ENCODE data around the gene ADAMTS18. TPM values are rescaled to one million over a fixed set of nuclear protein-coding genes. Genes with fewer than 3 reads are reported as not detected.

Gene ADAMTS18
- total RNA-seq, 1 donor from 2014 or later, result not detected

- ChIA-PET CTCF (no interaction called here), POLR2A (no interaction called here)
- no peaks in the 10 kb centered on the region for H3K36me3 Mint-ChIP-seq (ENCODE audit: low read depth)
- no peaks in the 10 kb centered on the region for H3K4me1 Mint-ChIP-seq
- intact Hi-C loops (cut with micrococcal nuclease), result no loop called here
- H3K4me3 Mint-ChIP-seq, result no peak overlapping the region
- peaks cover 41% of the 10 kb centered on the region for H3K27me3 Mint-ChIP-seq
- no peak for ATAC-seq (ENCODE audit: low read depth)
- no peak overlapping the region for H3K27ac Mint-ChIP-seq
- TF ChIP-seq CTCF (IDR thresholded peaks at IDR 0.05), result no peak
- no peaks in the 10 kb centered on the region for H3K9me3 Mint-ChIP-seq
- DNase-seq, result no peak
Observed at GRCh38 chr16:77434022-77434529, 758 bp downstream of the ADAMTS18 start.

- H3K4me3 Mint-ChIP-seq, result no peak overlapping the region
- H3K27me3 Mint-ChIP-seq, result peaks cover 41% of the 10 kb centered on the region
- H3K4me1 Mint-ChIP-seq, result no peaks in the 10 kb centered on the region
- no peak for DNase-seq
- ATAC-seq (ENCODE audit: low read depth), result no peak
- H3K27ac Mint-ChIP-seq, result no peak overlapping the region
- ChIA-PET CTCF (no interaction called here), POLR2A (no interaction called here)
- H3K36me3 Mint-ChIP-seq (ENCODE audit: low read depth), result no peaks in the 10 kb centered on the region
- H3K9me3 Mint-ChIP-seq, result no peaks in the 10 kb centered on the region
- intact Hi-C loops (cut with micrococcal nuclease), result no loop called here
- TF ChIP-seq CTCF (IDR thresholded peaks at IDR 0.05), result no peak
Observed at GRCh38 chr16:77433146-77433545, 1.7 kb downstream of the ADAMTS18 start.

- POLR2A ChIA-PET, result no interaction called here
- CTCF ChIA-PET, result no interaction called here
- Mint-ChIP-seq H3K9me3 (no peaks in the 10 kb centered on the region), H3K27me3 (peaks cover 41% of the 10 kb centered on the region), H3K36me3 (ENCODE audit: low read depth) (no peaks in the 10 kb centered on the region), H3K4me3 (no peak overlapping the region), H3K4me1 (no peaks in the 10 kb centered on the region), H3K27ac (no peak overlapping the region)
- no peak for DNase-seq
- intact Hi-C loops (cut with micrococcal nuclease), result no loop called here
- ATAC-seq (ENCODE audit: low read depth), result no peak
- TF ChIP-seq CTCF (IDR thresholded peaks at IDR 0.05), result no peak
Observed at GRCh38 chr16:77432264-77432663, 2.6 kb downstream of the ADAMTS18 start.

GRCh38 chr16:77430787-77431585 lies 3.8 kb downstream of the ADAMTS18 start:
- DNase-seq (no peak), ATAC-seq (ENCODE audit: low read depth) (no peak)
- H3K27ac Mint-ChIP-seq, result no peak overlapping the region
- TF ChIP-seq CTCF (IDR thresholded peaks at IDR 0.05), result no peak
- ChIA-PET CTCF (no interaction called here), POLR2A (no interaction called here)
- peaks cover 33% of the 10 kb centered on the region for H3K27me3 Mint-ChIP-seq
- no peaks in the 10 kb centered on the region for H3K4me1 Mint-ChIP-seq
- intact Hi-C loops (cut with micrococcal nuclease), result no loop called here
- no peaks in the 10 kb centered on the region for H3K36me3 Mint-ChIP-seq (ENCODE audit: low read depth)
- H3K9me3 Mint-ChIP-seq, result no peaks in the 10 kb centered on the region
- no peak overlapping the region for H3K4me3 Mint-ChIP-seq

- Mint-ChIP-seq H3K4me3 (no peak overlapping the region), H3K27ac (no peak overlapping the region), H3K9me3 (no peaks in the 10 kb centered on the region), H3K36me3 (ENCODE audit: low read depth) (no peaks in the 10 kb centered on the region), H3K4me1 (no peaks in the 10 kb centered on the region), H3K27me3 (peaks cover 27% of the 10 kb centered on the region)
- CTCF ChIA-PET, result no interaction called here
- no peak for TF ChIP-seq CTCF (IDR thresholded peaks at IDR 0.05)
- POLR2A ChIA-PET, result no interaction called here
- intact Hi-C loops (cut with micrococcal nuclease), result no loop called here
- DNase-seq, result no peak
- no peak for ATAC-seq (ENCODE audit: low read depth)
Observed at GRCh38 chr16:77430360-77430759, 4.5 kb downstream of the ADAMTS18 start.
